HG02588 (cell line): Measurements from ENCODE around the gene CD8B.

Source experiments
- ATAC-seq: cut with Tn5 transposase; IDR thresholded peaks from one replicate; pipeline ENCODE4 v1.9.1; 2021; ENCODE audit warnings: mild to moderate bottlenecking, moderate library complexity; ENCODE audit not compliant: unreplicated experiment

Gene CD8B

DNA sequence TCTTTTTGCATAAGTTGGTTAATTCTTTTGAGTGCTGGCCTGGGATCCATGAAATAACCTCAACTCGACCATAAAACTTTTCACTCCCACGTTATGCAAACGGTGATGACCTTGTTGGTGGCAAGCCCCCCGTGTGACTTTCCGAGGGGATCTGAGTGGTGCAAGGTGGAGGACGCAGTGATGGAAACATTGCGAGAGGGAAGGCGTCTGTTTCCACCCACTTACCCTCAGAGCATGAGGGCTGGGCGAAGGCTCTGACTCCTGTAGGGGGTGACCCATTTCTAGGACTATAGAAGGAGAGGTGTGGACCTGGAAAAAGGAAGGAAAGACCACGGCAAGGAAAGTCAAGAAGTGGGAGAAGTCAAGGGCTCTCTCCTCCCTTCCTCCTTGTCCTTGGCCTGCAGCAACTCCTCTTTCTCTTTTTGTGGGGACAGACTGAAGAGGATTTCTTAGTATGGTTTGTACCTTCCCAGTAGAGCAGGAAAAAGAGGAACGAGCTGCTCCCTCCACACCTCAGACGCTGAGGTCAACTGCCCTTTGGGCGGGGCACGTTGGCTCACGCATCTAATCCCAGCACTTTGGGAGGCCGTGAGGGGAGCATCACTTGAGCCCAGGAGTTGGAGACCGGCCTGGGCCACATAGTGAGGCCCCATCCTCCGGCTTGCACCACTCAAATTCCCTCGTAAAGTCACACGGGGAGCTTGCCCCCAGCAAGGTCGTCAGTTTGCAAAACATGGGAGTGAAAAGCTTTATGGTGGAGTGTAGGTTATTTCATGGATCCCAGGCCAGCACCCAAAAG is 55.4 kb downstream of the CD8B start:
- ATAC-seq: no peak

DNA sequence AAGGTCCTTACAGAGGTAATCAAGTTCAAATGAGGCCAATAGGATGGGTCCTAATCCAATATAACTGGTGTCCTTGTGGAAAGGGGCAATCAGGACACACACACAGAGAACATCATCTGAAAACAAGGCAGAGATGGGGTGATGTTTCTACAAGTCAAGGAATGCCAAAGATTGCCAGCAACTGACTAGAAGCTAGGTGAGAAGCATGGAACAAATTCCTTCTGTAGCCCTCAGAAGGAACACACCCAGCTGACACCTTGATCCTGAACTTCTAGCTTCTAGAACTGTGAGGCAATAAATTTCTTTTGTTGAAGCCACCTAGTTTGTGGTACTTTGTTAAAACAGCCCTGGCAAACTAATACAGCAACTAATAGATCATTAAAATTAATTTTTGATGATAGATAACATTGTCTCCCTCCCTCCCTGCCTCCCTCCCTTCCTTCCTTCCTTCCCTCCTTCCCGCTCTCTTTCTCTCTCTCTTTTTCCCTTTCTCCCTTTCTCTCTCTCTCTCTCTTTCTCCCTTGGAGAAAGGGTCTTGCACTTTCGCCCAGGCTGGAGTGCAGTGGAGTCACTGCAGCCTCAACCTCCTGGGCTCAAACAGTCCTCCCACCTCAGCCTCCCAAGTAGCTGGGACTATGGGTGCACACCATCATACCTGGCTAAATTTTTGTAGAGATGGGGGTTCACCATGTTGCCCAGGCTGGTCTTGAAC is 60.7 kb downstream of the CD8B start:
- no peak for ATAC-seq

DNA sequence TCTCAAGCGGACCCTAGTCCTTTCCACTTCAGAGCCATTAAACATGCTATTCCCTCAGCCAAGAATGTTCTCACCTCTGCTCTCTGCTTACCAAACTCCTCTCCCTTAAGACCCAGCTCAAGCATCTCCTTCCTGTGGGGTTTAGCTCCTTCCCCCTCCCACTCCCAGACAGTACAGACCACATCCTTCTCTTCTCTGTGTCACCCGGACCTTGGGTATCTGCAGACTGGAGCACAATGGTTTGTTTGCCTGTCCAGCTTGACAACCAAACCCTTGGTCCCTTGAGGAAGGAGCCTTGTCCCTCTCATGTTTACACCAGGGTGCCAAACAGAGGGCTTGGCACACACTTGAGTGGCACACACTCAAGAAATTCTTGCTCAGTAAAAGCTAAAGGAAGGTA is 66.8 kb downstream of the CD8B start:
- no peak for ATAC-seq

DNA sequence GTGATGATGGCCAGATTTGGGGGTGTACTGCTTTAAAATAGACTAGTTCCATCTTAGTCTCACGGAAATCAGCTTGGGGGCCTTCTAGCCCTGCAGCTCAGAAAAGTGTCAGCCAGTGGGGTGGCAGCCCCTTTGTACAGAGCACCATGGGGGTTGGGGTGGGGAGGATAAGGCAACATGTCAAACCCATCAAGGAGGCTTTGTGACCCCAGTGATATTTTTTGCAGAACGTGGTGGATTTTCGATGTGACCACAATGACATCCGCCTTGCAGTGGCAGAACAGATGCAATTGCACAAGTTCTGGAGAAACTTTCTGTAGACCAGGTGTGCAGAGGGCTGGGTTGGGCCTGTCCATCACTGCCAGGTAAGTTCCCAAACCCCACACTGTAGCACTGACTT is 67.9 kb downstream of the CD8B start:
- ATAC-seq: no peak

DNA sequence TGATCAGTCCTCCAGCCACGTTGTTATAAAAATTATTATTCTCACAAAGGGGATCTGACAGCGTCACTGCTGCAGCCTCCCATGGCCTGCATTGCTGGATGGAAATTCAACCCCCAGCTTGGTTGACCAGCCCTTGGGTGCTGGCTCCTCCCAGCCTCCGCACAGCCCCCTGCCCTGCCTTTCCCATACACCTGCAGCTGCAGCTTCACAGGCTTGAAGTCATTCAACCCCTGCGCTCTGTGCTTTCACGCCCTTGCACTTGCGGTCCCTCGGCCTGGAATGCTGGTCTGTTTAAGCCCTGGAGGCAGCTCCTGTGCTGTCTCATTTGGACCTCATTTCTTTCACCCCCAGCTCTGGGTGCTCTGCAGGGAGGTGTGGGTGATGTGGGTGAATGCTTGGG is 70.1 kb downstream of the CD8B start:
- ATAC-seq: no peak

DNA sequence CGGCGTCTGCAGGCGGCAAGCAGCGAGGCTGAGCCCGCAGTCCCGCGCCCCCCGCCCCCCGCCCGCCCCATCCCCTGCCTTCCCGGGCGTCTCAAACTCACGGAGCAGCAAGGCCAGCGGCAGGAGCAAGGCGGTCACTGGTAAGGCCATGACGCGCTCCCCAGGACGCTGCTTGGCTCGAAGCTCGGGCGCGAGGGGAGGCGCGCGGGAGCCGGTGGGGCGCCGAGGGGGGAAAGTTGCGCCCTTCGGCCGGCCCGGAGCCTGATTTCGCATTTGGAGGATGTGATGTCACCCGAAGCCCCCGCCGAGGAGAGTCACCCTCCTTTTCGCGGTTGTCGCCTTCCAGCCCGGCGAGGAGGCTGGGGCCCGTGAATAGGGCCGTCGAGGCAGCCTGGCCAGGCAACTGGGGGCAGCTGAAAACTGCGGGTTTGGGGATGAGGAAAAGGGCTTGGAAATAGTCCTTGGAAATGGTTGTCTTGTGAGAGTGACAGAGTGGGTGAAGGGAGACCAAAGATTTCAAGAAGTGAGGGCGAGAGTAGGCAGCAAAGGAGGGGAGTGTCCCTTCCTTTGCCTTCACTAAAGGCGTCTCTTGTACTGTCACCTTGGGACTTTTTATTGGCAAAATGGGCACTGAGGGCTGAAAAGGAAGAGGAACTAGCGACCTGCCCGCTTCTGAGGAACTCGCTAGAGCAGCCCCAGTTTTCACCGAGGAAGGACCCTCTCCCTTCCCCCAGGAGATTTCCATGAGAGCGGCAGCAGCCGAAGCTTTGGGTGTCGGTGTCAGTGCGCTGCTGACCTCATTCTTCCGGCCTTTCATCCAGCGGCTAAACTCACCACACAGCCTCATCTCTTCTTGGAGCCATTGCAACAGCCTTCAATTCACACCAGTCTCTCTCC is 70.8 kb downstream of the CD8B start, which contains the start of gene CD8A:
Gene CD8A (minus strand): TSS at position 238 of the 897 bp plus-strand sequence. CDS start 88 bp downstream, at position 150.
- no peak for ATAC-seq

DNA sequence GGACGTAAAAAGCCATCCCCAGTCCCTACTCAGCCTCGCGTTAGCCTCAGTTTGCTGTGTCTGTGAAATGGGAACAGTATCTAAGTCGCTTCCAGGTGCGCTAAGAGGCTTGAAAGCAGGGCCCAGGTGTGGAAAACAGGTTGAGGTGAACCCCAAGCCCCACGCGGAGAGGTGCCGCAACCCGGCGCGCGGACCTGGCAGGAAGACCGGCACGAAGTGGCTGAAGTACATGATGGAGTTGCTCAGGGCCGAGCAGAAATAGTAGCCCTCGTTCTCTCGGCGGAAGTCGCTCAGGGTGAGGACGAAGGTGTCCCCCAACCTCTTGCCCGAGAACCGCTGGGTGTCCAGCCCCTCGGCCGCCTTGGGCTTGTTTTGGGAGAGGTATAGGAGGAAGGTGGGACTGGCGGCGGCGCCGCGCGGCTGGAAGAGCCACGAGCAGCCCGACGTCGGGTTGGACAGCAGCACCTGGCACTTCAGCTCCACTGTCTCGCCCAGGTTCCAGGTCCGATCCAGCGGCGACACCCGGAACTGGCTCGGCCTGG is 71.5 kb downstream of the CD8B start:
- ATAC-seq: no peak

DNA sequence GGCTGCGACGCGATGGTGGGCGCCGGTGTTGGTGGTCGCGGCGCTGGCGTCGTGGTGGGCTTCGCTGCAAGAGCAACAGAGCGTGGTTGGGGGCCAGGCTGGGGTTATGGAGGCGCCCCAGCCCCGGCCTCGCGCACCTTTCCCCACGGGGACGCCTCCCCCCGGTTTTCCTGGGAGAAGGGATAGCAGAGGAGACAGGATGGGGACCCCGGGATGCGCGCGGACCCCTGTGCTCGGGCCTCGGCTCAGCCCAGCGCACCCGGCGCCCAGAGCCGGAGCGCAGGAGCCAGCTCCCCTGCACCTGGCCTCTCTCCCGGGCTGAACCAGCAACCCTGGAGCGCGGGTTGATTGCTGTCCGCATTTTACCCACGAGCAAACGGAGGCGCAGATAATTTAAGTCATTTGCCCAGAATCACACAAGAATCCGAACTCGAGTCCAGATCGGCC is 72.0 kb downstream of the CD8B start:
- no peak for ATAC-seq

DNA sequence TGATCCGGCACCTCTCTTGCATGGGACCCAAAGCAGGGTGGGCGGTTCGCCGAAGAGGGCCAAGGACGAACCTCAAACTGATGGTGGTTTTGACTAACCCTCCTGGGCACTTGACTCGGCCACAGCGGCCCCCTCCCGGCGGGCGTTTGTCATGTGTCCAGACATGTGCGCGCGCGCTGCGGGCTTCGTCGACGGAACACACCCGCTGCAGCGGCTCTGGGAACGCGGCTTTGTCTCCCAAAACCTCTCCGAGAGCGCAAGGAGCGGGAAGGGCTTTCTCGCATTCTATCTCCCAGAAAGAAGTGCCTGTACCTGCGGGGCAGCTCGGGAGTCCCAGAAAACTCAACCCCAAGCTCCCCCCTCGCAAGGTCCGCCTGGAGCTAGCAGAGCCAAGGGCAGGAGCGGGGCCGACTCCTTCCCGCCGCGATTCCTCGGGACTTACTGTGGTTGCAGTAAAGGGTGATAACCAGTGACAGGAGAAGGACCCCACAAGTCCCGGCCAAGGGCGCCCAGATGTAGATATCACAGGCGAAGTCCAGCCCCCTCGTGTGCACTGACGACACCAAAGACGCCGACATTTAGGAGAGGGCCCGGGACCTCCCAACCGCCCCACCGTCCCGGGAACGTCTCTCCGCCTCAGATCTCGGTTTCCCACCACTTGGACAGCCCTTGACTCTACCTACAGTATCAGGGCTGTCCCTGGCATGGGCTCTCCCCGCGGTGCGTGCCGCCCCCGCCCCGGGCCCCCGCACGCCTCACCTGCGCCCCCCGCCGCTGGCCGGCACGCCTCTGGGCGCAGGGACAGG is 72.6 kb downstream of the CD8B start:
- ATAC-seq: no peak

DNA sequence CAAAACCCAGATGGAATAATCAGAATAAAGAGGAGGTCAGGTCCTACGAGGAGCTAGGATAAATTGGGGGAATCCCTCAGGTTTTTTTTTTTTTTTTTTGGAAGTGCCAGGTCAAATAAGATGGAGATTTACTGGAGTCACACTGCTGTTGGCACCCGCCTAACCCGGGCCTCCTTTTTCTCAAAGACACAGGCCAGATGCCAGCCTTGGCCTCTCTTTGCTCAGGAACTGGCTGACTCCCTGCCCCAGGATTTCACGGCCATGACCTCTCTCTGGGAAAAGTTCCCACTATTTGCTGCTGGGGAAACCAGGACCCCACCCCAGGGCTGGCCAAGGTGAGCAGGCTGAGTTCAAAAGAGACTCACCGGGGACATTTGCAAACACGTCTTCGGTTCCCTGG is 73.5 kb downstream of the CD8B start:
- no peak for ATAC-seq

DNA sequence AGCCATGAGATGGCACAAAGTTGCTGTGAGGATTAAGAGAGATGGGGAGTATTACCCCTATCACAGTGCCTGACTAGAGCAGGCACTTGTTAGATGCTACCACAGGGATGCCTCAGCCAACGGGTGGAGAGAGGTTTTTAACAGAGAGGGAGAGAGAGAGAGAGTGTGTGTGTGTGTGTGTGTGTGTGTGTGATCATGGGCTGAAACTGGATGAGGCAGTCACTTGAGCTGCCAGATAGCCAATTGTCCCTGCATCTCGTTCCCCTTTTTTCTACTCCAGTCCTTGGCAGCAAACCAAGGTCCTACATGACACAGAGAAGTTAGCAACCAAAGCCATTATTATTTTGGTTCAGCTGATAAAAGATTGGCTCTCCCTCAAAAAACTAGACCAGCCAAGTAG is 74.0 kb downstream of the CD8B start:
- ATAC-seq: no peak

DNA sequence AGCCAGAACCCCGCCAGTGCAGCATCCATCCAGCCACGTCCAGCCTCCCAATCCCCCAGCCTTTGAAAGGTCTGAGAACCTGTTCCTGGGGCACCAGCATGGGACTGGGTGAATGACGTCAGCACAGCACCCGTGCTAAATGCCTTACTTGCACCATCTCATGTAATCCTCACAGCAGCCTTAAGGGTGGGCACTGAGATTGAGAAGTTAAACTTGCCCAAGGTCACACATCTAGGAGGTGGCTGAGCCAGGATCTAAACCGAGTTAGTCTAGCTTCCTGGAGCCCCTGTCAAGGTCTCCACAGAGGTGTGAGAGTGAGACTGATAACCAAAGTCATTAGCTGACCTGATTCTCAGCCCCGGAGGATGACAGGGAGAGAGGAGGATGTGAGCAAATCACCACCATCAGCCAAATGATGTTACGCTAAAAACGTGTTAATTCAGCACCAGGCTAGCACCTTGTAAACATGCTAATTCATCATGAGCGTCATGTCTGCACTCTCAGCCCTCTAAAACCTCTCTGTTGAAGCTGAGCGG is 75.6 kb downstream of the CD8B start:
- no peak for ATAC-seq

DNA sequence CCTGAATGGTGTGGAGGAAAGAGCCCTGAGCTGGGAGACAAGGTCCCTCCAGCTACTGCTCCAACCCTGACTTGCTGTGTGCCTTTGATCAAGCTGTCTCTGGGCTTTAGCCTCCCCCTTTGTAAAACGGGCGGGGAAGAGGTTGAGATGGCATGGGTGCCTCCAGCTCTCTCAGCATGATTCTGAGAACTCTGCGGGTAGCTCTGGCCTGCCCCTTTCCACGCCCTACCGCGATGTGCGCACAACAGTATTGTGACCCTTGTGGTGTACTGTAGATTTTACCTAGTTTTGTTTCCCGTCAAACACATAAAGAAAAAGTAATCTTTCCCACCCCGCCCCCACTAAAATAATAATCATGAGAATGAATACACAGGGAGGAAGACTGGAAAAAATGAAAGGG is 76.2 kb downstream of the CD8B start:
- no peak for ATAC-seq

DNA sequence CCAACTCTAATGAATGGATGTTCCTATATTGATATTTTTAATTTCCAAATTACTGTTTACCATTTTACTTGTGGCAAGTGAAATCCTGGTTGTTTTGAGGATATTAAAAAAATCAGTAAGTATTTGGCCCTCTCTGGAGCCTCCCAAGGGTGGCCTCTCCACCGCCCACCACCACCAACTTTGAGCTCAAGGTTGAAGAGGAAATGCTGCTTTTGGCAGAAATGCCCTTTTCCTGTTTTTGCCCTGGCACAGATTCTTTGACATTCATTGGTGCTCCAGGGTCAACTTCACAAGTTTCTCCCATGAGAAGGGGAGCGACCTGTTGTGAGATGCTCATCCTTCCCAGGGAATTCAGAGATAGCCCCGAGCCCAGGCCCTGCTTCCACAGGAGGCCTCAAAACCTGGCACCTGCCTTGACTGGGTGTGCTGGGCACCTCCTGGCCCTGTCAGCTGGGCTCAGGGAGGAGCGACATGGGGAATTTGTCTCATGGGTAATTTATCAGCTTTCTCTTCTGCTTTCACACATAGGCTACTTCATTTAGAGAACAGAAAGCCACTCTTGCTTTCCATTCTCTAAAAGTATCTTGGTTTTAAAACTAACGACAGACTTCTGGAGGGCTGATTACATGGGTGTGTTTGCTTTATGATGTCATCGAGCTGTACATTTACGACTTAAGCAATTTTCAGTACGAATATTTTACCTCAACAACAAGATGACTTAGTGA is 77.9 kb downstream of the CD8B start:
- ATAC-seq: peak; percentile 99

DNA sequence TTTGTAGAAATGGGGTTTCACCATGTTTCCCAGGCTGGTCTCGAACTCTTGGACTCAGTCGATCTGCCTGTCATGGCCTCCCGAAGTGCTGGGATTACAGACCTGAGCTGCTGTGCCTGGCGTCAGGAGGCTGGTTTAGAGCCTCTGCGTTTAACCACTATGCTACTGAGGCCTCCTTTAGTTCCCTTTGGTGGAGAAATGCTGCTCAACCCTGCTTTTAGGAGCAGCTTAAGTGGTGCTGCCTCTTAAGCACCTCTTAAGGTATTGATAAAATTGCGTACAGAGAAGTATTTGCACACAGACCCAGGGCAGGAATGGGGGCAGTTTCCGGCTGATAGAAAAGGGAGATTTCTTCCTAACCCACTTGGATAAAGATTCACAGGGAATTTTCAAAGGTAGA is 78.9 kb downstream of the CD8B start:
- no peak for ATAC-seq

DNA sequence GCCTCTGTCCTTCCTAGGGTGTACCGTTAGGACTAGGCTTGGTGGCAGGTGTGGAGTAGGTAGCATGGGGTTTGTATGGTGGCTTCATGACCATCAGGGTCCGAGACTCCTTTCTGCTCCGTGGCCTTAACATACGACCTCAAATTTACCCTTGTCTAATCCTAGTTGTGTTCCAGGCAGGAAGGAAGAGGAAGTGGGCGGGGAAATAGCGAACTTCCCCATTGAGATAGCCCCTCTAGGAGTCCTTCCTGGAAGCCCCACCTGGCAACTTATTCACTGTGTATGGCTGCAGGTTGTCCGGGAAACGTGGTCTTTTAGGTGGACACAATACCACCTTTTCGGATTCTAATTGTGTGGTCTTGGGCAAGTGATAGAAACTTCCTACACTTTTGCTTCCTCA is 80.3 kb downstream of the CD8B start:
- no peak for ATAC-seq

DNA sequence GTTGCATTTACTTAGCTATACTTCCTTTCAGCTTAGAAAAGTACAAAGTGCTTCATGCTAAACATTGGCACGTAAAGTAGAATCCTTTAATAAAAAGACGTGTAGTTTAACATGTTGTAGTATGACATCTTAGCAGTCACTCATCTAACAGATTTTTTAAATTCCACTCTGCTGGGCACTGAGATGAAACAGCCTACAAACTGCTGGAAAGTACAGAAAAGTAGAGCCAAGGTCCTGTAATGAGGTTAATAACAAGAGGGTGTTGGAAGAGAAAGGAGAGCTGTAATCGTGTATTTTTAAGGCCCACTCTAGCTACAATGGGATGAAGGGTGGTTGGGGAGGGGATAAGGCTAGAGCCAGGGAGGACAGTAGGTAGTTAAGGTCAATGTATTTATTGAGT is 81.7 kb downstream of the CD8B start:
- no peak for ATAC-seq

DNA sequence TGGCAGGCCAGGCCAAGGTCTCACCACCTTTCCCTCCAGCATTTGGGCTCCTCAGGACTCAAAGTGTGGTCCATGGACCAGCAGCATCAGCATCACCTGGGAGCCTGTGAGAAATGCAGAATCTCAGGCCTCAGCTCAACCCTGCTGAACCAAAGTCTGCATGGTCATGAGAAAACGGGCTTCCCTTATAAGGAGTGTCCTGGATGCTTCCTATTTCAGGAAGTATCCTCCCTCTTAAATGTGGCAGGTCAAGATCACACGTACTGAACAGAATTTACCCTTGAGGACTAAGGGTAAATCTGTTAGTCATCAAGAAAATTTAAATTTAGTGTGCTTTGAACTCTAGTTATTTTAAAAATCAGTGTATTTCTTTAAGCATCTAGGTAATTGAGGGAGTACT is 82.7 kb downstream of the CD8B start:
- ATAC-seq: no peak

DNA sequence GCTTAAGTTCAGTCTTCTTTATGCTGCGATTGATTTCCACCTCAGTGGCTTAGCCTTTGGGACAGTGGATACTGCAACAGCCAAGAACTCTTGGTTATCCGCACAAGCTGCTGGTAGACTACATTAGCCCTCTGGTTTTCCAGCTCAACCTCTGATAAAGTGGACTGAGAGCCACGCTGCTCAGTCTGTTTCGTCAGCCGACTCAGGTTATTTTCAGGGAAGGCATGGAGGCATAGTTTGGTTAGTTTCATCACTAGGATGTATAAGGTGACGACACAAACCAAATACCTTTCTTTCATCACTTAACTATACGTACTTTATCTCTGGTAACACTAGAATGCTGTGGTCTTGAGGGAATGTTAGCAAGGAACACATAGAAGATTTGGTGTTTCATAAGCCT is 85.2 kb downstream of the CD8B start:
- ATAC-seq: no peak
